Measurements from ENCODE around the gene SACS. TPM values are rescaled to one million over a fixed set of nuclear protein-coding genes. Genes with fewer than 3 reads are reported as not detected.

The SACS gene
- total RNA-seq, 1 experiment from 2014 or later = 53.0 TPM

GRCh38 chr13:23411706-23412105 is 21.8 kb downstream of the SACS start:
- no peaks in the 10 kb centered on the region; the same call in 1 of the 2 replicates for H3K27me3 ChIP-seq (ENCODE audit: insufficient read depth, low read length)
- H2AK5ac ChIP-seq (ENCODE audit: insufficient read length, low read length) = no peak overlapping the region
- H3K23ac ChIP-seq (ENCODE audit: insufficient read length, low read depth, low read length) = no peak overlapping the region
- H3K23me2 ChIP-seq (ENCODE audit: insufficient read length, low read depth, low read length, poor library complexity, severe bottlenecking) = no peaks in the 10 kb centered on the region
- no peaks in the 10 kb centered on the region for H4K20me1 ChIP-seq (ENCODE audit: control insufficient read depth, insufficient read depth, insufficient read length)
- H4K5ac ChIP-seq (ENCODE audit: insufficient read length, low read depth, low read length) = no peak overlapping the region
- no peak overlapping the region for H3T11ph ChIP-seq (ENCODE audit: low read length)
- no peak overlapping the region for H3K4ac ChIP-seq (ENCODE audit: low read depth, low read length)
- H3K27ac ChIP-seq (ENCODE audit: insufficient read length, low read depth, low read length) = no peak overlapping the region
- H3K4me1 ChIP-seq (ENCODE audit: insufficient read depth, low read length) = no peaks in the 10 kb centered on the region
- Mint-ChIP-seq H3K4me3 (no peak overlapping the region), H3K27ac (no peak overlapping the region), H3K9me3 (peaks cover 0 to 4% of the 10 kb centered on the region in 2 experiments; a peak in 2 of 5 replicates), H3K27me3 (ENCODE audit: low read depth) (no peaks in the 10 kb centered on the region), H3K4me1 (peaks cover 10 to 19% of the 10 kb centered on the region in 2 experiments), H3K36me3 (ENCODE audit: insufficient read depth in 1 of 3, low read depth in 3 of 3) (peaks cover 5 to 10% (median 10%) of the 10 kb centered on the region in 3 experiments; a peak in 6 of 7 replicates)
- no peak for DNase-seq
- H2BK5ac ChIP-seq (ENCODE audit: insufficient read length, low read length) = no peak overlapping the region
- no peaks in the 10 kb centered on the region for H3K9me3 ChIP-seq (ENCODE audit: control insufficient read depth, low read depth, low read length)
- WGBS (ENCODE audit: extremely low coverage, insufficient read length, low lambda C conversion rate) = no CpG with 5 or more reads among the region's 11 CpGs
- no peak overlapping the region for H3K18ac ChIP-seq (ENCODE audit: insufficient read length, low read depth, low read length)
- H2BK120ac ChIP-seq (ENCODE audit: low read depth, low read length, poor library complexity, severe bottlenecking) = no peak overlapping the region
- H3K79me2 ChIP-seq (ENCODE audit: insufficient read depth, low read length) = no peaks in the 10 kb centered on the region
- H2BK15ac ChIP-seq (ENCODE audit: low read depth, low read length) = no peak overlapping the region
- no peak overlapping the region for H2BK20ac ChIP-seq (ENCODE audit: low read depth, low read length, poor library complexity, severe bottlenecking)
- no peak for TF ChIP-seq CTCF (conservative IDR thresholded peaks at IDR 0.05)
- H3K4me2 ChIP-seq (ENCODE audit: insufficient read depth, insufficient read length, low read length) = no peak overlapping the region
- no peak overlapping the region for H4K91ac ChIP-seq (ENCODE audit: insufficient read length, low read depth, low read length)
- H3K79me1 ChIP-seq (ENCODE audit: insufficient read depth, low read depth, low read length, poor library complexity, severe bottlenecking) = no peaks in the 10 kb centered on the region
- no peak overlapping the region for H4K8ac ChIP-seq (replicated peaks; ENCODE audit: insufficient read length, low read depth, low read length)
- H3K14ac ChIP-seq (ENCODE audit: insufficient read depth, low read length) = no peak overlapping the region
- H3K56ac ChIP-seq (ENCODE audit: insufficient read length, low read depth, low read length) = no peak overlapping the region
- H3K9ac ChIP-seq (ENCODE audit: extremely low read depth, insufficient read length, low read length) = no peak overlapping the region
- no peak overlapping the region for H2BK12ac ChIP-seq (ENCODE audit: insufficient read length, low read depth, low read length)
- H2AFZ ChIP-seq (ENCODE audit: low read length) = no peak overlapping the region
